ENCODE measurements around the gene RASAL2.
"Not testable (repeated sequence)": the region's sequence is repeated elsewhere in the genome, so short reads cannot be mapped to it uniquely, and the experiment has no call there.

Gene RASAL2

DNA sequence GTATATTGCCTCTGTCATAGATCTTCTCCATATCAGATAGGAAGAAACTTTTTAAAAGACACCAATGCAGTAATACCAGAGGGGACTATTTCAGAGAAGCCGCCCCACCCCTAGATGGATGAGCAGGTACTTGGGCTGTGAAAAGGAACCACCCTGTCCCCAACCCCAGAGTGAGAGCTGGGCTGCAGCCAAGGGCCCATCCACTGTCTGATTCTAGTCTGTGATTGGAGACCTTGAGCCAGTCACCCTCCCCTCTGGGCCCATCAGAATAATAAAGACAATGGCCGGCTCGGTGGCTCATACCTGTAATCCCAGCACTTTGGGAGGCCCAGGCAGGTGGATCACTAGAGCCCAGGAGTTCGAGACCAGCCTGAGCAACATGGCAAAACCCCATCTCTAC lies 397.8 kb downstream of the RASAL2 start:
- no peak for DNase-seq (ENCODE audit: low spot score)

DNA sequence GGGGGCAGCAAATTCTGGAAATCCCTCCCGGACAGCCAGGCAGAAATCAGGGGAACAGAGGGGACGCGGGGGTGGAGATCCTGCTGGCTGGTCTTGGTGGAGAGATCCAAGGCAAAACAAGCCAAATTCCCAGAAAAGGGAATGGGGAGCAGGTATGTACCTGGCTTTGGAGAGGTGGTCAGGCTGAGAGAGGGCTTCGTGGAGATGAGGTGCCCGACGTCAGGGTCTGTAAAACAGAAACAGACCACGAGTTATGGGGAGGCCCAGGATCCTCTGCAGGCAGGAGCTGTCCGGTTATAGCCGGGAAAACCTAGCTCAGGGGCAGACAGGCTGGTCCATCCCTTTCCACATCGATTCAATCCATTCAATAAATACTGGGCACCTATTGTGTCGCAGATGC lies 398.4 kb downstream of the RASAL2 start:
- DNase-seq (ENCODE audit: low spot score) = no peak

DNA sequence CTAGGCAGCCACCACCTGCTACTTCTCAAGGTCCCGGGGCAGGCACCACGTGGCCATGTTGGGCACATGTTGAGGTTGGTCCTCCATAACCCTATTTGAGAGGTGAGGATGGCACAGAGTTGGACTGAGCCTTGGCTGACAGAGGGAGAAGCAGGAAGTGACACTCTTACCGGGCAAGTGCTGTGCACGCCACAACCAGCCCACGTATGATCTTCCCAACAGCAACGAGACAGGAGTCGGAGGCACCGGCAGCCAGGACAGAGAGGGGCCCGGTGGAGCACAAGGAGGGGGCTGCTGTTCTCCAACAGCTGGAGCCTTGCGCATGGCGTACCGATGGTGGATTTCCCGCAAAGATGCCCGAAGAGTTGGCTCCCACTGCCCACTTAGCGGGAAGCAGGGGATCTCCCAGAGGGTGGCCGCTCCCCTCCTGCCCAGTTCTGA lies 399.4 kb downstream of the RASAL2 start:
- DNase-seq (ENCODE audit: low spot score) = no peak

DNA sequence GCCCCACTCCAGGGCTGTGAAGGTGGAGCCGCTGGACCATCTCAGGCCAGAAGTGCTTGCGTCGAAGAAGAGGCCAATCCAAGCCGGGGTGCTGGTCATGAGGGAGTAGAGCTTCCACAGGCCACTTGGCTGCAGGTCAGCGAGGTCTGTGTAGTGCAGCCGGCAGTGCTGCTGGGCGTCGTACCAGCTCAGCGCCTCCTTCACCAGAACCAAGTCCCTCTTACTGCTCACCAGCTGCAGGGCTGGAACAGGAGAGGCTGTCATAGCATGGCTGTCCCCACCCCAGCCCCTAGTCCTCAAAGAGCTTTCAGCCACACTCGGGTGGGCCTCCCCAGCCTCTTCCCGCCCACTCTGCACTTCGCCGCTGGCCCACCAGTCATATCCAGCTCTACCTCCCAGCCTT lies 400.7 kb downstream of the RASAL2 start:
- no peak for DNase-seq (ENCODE audit: low spot score)

DNA sequence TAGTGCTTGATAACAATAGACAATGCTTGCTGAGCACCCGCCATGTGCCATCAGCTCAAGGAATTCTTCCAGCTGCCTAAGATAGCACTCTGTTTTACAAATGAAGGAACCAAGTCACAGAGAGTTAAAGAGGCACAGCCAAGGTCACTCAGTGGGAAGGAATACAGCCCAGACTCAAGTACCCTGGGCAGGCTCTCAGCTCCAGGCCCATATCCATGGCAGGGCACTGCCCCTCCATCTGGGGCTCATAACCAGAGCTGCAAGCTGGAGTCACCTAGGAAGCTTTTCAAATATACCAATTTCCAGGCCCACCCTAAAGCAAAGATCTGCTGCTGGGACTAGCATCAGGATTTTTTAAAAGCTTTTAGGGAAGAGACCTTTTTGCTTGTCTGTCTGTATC lies 401.3 kb downstream of the RASAL2 start:
- DNase-seq (ENCODE audit: low spot score) = no peak

DNA sequence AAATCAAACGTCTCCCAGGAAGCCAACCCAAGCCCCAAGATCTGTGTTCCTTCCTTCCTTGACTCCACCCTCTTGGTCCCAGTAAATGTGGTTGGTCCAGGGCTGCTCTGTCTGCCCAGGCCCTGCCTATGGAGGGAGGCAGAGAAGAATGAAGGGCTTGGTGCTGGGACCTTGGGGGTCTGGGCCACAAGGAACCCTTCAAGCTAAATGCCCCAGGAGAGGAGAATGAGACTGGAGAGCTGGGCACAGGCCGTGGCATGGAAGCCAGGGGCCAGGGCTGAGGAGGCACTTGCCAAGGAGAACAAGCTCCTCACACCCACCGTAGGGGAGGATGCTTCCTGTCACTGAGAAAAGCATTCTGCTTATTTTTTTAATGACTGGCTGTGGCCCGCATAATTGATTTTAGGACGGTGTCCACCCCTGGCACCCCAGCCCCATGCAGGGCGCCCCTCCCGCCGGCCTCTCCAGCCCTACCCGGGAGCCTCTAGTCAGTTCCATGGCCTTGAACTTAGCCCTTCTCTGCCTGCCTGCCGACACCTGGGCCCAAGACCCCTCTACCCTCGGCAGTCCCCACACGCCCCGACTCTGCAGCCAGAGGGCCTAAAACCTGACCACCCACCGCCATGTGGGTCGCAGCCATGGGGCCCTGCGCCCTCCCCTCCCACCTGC lies 402.0 kb downstream of the RASAL2 start:
- DNase-seq (ENCODE audit: low spot score) = no peak

DNA sequence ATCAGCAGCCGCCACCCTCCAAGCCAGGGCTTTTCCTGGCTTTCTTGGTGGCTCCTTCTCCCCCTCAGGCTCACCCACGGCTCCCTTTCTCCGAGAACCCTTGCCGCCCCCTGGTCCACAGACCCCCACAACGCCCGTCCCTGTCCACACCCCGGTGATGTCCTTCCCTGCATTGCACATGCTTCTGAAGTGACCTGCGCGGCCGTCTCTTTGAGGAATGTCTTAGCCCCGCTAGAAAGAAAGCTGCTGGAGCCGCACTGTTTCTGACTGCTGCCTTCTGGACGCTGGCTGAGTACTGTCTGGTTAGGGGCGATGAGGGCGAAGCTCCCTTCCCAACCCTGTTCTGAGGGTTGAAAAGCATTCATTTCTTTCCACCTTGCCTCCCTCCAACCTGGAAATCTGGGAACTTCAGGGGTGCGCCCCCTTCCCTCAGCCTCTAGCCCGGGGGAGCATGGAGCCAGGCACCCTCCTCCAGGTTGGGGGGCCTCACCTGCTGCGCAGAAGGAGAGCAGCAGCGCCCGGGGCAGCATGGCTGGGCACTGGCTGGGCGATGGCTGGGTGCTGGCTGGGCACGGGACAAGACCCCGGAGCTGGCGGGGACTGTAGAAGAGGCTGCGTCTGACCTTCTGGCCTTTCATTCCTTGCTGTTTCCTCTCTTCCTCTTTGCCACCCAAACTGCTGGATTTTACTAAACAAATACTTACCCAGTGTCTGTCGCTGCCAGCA lies 402.7 kb downstream of the RASAL2 start, which contains the start of gene CLEC20A:
Gene CLEC20A (minus strand): TSS at position 555 of the 726 bp plus-strand sequence. CDS start 25 bp downstream, at position 530.
- DNase-seq (ENCODE audit: low spot score) = no peak

DNA sequence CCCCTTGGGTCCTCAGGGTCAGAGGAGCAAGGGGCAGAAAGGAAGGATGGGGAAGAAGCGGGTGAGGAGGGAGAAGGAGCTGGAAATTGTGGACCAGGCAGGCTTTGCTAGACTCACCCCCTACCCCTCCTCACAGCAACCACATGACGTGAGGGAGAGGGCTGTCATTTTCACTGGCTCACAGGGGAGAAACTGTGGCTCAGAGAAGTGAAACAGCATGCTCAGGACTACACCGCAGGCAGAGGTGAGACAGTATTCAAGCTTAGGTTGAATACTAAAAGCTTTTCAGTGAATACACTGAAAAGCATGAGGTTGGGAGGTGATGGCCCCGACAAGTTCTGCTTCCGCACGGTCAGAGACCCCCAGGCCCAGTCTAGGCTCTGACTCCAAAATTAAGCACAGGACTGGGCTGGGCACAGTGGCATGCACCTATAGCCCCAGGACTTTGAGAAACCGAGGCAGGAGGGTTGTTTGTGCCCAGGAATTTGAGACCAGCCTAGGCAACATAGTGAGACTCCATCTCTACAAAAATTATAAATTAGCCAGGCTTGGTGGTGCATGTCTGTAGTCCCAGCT lies 404.1 kb downstream of the RASAL2 start:
- no peak for DNase-seq (ENCODE audit: low spot score)

DNA sequence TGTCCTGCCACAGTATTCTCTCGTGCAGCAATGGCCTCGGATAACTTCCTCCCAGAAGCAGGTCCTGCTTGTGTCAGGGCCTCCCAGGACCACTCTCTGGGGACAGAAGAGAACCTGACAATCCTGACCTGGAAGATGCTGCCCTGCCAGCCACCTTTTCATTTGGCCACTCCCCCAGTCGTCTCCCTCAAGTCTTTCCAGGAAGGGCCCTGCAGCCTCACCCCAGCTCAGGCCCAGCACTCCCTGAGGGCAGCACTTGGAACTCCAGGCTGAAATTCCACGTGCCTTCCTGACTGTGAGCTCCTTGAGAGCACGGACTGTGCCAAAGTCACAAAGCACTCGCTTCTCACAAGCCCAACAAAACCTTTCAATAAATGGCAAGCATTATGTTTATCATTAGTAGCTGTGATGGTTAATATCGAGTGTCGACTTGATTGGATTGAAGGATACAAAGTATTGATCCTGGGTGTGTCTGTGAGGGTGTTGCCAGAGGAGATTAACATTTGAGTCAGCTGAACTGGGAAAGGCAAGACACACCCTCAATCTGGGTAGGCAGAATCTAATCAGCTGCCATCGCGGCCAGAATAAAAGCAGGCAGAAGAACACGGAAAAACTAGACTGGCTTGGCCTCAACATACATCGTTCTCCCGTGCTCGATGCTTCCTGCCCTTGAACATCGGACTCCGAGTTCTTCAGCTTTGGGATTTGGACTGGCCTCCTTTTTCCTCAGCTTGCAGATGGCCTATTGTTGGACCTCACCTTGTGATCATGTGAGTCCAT lies 405.2 kb downstream of the RASAL2 start:
- DNase-seq (ENCODE audit: low spot score) = no peak

DNA sequence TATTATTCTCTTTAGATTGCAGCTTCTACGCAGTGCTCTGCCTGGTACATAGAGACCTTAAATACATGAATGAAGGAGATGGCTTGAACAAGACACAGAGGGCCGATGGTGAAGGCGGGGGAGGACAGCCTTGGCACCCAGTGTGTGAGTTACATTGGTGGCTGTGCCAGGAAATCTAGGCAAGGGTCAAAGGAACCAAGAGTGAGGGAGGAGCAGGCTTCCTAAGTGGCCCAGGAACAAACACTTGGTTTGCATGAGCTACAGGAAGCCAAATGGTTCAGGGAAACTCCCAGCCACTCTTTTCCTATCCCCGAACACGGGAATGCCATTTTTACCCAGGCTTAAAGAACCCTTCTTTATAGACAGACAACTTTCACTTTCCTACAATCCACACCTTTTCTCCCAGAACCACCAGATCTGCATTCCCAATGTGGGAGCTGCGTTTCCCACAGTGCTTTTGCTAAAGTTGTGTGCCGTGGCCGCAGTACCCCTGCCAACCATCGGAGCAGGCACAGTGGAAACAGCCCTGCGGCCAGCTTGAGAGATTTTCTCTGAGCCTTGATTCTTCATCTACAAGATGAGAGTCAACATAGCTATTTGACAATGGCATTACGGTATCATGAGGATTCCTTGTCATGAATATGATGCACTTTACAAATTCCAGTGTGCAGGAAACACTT lies 406.3 kb downstream of the RASAL2 start:
- no peak for DNase-seq (ENCODE audit: low spot score)

DNA sequence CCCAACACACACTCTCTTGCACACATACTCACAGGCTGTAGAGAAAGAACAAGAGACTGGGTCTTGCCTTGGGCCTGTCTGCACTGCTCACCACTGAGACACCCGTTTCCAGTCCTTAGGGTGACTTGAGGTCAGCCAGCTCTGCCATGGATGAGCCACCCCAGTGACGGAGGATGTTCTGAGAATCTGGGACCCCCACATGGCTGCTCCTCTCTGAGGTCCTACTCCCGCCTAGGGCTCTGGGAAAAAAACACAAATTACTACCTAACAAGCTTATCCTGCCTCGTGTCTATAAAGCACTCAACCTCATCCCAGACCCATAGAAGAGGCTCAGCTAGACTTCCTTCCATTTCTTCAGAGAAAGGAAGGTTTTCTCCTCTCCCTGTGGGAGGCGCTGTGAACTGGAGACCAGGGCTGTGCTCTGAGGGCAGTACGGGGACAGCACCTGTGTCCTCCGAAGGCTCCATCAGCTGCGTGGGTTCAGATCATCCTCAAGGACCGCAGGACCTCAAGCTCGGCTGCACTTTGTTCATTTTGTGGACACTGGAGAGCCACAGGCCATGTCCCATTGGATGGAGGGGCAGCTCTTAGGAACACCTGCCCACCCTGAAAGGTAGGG lies 407.1 kb downstream of the RASAL2 start:
- no peak for DNase-seq (ENCODE audit: low spot score)

DNA sequence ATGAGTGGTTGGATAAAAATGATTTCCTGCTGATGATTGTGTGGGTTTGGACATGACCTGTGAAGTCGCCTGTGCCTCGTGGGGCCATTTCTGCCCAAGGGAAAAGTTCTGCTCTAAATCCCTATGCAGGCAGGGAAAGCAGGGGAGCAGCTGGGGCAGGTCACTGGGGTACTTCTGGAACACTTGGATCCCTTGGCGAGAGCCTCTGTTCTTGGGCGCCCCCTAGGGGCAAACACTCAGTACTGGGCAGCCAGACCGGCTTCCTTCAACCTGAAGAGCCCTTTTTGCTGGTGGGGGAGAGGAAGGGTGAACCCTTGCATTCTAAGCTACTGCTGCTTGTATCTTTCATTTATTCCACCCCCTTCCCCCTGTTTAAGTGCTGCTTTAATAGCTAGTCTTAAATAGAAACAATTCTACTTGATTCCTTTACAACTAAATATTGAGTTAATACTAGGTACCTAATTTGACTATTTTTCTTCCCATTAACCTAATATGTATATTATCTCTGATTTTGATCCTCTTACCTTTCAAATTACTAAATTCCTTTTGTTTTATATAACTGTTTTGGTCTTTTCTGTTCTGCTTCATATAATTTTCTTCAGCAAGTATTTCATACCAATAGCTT lies 407.9 kb downstream of the RASAL2 start:
- DNase-seq (ENCODE audit: low spot score) = peak; percentile 55

DNA sequence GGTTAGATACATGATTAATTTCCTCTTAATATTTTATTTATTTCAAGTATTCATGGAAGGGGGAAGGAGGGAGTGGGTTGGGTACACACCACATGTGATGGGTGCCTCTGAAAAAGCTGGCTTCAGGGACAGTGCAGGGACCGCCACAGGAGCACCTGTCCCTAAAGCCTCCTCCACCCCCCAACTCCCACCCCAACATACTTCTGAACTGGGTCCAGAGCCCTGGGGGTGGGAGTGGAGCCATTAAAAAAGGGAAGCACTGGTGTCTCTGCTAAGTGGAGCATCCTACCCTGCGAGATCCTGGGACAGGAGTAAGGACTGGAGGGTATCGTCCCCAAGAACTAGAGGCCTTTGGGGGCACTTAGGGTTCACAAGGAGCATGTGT lies 408.4 kb downstream of the RASAL2 start:
- no peak for DNase-seq (ENCODE audit: low spot score)

DNA sequence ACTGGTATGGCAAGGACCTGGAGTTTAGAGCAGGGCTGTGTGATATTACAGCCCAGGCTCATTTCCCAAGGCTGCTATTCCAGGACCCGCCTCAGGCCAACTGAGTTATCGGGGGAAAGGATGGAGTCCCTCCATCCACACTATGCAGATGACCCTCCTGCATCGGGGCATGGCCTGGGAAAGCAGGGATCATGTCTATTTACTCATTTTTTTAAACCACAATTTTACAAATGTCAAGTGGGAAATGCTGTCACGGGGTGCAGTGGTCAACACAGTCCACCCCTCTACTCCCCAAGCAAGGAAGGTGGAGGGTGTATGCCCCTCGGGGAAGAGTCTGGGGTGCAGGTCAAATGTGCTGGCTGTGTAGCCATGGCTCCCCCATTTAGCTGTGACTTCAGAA lies 409.0 kb downstream of the RASAL2 start:
- no peak for DNase-seq (ENCODE audit: low spot score)

DNA sequence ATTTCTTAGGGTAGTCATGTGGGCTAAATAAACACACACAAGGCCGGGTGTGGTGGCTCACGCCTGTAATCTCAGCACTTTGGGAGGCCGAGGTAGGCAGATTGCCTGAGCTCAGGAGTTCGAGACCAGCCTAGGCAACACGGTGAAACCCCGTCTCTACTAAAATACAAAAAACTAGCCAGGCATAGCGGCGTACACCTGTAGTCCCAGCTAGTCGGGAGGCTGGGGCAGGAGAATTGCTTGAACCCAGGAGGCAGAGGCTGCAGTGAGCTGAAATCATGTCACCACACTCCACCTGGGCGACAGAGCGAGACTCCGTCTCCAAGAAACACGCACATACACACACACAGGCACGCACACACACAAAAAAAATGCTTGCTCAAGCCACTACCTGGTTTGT lies 409.4 kb downstream of the RASAL2 start:
- not testable (repeated sequence) for DNase-seq (ENCODE audit: low spot score)

DNA sequence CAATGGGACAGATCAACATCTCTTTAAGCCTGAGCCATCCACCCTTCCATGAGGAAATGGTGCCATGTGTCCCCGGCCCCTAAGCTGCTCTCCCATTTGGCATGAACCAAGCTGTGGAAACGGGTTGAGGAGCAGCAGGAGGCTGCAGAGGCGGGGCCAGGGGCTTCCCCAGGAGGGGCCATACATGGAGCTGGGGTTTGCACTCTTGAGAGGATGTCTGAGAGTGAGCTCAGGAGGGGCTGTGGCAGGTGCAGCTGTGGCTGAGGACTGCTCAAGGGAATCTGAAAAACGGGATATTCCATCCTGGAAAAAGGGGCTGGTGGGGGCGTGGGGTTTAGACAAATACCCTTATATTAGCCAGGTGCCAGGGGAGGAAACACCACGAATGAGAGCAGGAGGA lies 409.9 kb downstream of the RASAL2 start:
- DNase-seq (ENCODE audit: low spot score) = no peak

DNA sequence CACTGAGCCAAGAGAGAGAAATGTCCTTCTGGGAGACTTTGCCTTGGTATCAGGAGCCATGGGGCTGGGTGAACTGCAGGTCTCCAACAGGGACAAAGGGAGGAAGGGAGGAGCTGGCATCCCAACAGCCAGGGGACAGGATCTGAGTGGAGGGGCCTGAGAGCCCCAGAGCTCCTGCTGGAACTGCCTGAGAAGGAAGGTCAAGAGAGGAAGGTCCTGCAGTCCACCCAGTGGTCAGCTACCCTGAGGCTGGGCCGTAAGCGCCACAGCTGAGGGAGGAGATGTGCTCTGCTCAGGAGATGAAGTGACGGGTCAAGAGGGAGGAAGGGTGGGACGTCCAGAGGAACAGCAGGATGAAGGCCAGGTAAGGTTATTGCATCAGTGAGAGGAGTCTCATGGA lies 410.4 kb downstream of the RASAL2 start:
- DNase-seq (ENCODE audit: low spot score) = no peak

DNA sequence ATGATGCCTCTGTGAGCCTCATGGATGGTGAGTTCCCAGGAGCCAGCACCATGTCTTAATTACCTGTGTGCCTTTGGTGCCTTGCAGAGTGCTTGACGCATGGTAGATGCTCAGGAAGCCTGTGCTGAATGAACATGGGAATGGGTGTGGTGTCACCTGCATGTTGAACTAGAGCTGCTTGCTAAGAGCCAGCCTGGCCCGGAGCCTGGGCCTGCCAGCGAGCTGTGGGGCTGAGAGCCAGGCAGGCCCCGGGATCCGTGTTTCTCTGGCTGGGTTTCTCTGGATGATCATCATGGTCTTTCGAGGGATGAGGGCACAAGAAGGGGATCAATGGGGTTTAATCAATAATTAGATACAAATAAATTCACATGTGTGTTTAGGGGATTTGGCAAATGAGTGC lies 412.3 kb downstream of the RASAL2 start:
- DNase-seq (ENCODE audit: low spot score) = no peak

DNA sequence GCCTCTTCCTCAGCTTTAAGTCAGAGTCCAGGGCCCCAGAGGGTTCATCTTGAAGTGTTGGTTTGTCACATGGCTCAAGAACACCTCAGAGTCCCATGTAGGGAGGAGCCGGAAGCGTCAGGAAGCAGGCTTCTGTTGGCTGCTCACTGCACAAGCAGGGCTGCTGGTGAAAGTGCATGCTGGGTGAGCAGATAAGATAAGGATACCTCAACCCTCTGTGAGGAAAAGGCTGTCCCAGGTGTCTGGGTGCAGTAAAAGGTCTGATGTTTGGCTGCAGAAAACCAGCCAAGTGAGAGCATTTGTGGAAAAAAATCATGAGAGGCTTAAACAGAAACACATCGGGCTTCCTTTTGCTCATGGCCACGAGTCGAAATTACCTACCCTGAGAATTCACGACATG lies 412.8 kb downstream of the RASAL2 start:
- no peak for DNase-seq (ENCODE audit: low spot score)

DNA sequence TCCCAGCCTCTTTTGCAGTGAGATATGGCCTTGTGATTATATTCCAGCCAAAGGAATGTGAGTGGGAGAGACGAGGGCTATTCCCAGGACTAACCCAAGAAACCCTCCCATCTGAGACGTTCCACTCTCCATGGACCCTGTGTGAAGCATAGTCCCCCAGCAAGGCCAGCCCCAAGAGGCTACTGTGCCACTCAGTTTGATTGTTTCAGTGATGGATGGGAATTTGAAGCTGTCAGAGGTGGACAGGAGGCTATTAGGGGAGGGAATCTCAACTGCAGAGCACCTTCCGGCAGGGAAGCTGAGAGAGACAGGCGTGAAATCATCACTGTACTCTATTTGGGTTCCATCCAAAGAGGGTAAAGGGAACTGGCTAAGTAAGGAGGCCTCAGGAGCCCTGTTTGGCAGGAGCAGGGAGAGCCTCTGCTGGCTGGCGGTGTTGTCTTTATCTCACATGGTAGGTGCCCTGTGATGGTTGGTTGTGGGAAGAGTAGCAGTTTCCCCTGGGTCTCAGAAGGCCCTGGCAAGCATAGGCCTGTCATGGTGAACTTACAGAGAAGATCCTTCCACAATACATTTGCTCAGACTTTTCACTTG lies 415.6 kb downstream of the RASAL2 start:
- no peak for DNase-seq (ENCODE audit: low spot score)

DNA sequence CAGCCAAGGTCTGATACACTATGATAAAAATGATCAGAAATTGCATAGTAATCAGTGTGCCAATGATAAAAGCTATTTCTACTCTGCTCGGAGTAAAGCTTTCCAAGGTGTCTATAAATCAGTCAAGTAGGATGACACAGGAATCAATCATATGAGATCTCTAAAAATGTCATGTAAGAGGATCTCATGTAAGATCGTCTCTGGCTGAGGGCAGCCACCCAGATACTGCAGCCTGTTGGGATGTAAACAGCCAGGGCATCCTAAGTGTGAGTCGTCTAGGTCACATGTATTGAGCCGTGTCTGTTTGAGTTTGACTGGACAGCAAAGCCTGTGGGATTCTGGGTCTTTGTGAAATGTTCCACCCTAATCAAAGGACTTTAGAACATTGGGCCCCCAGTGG lies 416.3 kb downstream of the RASAL2 start:
- DNase-seq (ENCODE audit: low spot score) = no peak

Measured in RKO (cell line).